ENCODE results near the gene TBC1D10A.

DNA sequence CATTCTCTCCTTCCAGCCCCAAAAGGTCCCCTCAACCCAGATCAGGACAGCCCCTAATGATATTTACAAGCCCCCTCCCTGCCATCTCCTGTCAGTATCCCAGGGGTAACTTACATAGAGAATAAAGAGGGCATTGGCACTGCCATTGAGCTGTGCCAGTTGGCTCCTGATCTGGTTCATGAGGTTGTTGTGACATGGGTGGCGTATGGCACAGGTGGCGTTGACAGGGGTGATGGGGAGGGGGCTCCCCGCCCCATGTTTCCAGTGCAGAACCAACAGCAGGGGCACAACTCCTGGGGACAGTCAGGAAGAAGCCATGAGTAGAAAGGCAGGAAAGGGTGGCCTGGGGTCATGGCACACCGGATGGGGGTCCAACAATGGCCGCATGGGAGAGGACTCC lies 82.1 kb downstream of the TBC1D10A start:
- TF ChIP-seq, protein P1, sequence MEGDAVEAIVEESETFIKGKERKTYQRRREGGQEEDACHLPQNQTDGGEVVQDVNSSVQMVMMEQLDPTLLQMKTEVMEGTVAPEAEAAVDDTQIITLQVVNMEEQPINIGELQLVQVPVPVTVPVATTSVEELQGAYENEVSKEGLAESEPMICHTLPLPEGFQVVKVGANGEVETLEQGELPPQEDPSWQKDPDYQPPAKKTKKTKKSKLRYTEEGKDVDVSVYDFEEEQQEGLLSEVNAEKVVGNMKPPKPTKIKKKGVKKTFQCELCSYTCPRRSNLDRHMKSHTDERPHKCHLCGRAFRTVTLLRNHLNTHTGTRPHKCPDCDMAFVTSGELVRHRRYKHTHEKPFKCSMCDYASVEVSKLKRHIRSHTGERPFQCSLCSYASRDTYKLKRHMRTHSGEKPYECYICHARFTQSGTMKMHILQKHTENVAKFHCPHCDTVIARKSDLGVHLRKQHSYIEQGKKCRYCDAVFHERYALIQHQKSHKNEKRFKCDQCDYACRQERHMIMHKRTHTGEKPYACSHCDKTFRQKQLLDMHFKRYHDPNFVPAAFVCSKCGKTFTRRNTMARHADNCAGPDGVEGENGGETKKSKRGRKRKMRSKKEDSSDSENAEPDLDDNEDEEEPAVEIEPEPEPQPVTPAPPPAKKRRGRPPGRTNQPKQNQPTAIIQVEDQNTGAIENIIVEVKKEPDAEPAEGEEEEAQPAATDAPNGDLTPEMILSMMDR (IDR thresholded peaks at IDR 0.05), result no peak
- no peak for TF ChIP-seq POLR2A (IDR thresholded peaks at IDR 0.05)
- no peak for TF ChIP-seq EP300 (IDR thresholded peaks at IDR 0.05)

Measured in tibial nerve (tissue), 4 donors.